Measurements from ENCODE around the gene PABPC3. TPM values are rescaled to one million over a fixed set of nuclear protein-coding genes. Genes with fewer than 3 reads are reported as not detected.
A peak's percentile ranks its signal among the peaks of the same experiment; 100 is the strongest.

The PABPC3 gene
- total RNA-seq, 8 experiments from 2014 or later: 0.07 to 0.76 (median 0.26) TPM

- WGBS, 10 experiments: 60 to 100% (median 100%) methylated on average over 1 to 2 of the region's 2 CpGs; no CpG with 5 or more reads in 1 of the 10 experiments
These were observed 15.2 kb upstream of the PABPC3 start for GRCh38 chr13:25080773-25081172.

GRCh38 chr13:25084096-25084495 lies 11.8 kb upstream of the PABPC3 start:
- no peak overlapping the region for H3K27ac ChIP-seq
- no peak overlapping the region for H3K4me3 ChIP-seq
- in situ Hi-C loops (cut with MboI; ENCODE audit: low pct_unique_long_range_greater_than_20kb in 2 of 9, low sequenced_read_pairs in 9 of 9, unreplicated experiment in 9 of 9): no loop called here
- WGBS, 10 experiments: 0 to 100% (median 70%) methylated on average over 1 of the region's 1 CpG; no CpG with 5 or more reads in 4 of the 10 experiments
- no peaks in the 10 kb centered on the region for H3K4me1 ChIP-seq (replicated peaks in 1 of 2)
- peak in 1 of 8 experiments; percentile 56 for ATAC-seq (replicated peaks in 6 of 8)

More at GRCh38 chr13:25080773-25081172, 15.2 kb upstream of the PABPC3 start:
- H3K4me1 ChIP-seq (replicated peaks in 1 of 2): no peaks in the 10 kb centered on the region
- no peak overlapping the region for H3K4me3 ChIP-seq
- in situ Hi-C loops (cut with MboI; ENCODE audit: low pct_unique_long_range_greater_than_20kb in 2 of 9, low sequenced_read_pairs in 9 of 9, unreplicated experiment in 9 of 9): no loop called here
- ATAC-seq (replicated peaks in 6 of 8): no peak
- no peak overlapping the region for H3K27ac ChIP-seq

- ATAC-seq (replicated peaks in 6 of 8): peak in 5 of 8 experiments; percentile 53 to 81 (median 71)
- WGBS, 10 experiments: 6 to 75% (median 43%) methylated on average over 3 to 6 of the region's 6 CpGs; no CpG with 5 or more reads in 2 of the 10 experiments
- Histone ChIP-seq H3K27ac (no peak overlapping the region), H3K4me3 (no peak overlapping the region), H3K4me1 (replicated peaks in 1 of 2) (no peaks in the 10 kb centered on the region)
- in situ Hi-C loops (cut with MboI; ENCODE audit: low pct_unique_long_range_greater_than_20kb in 2 of 9, low sequenced_read_pairs in 9 of 9, unreplicated experiment in 9 of 9): no loop called here
These were observed 10.7 kb upstream of the PABPC3 start for GRCh38 chr13:25085125-25085742.

GRCh38 chr13:25088562-25089221 lies 7.2 kb upstream of the PABPC3 start:
- ATAC-seq (replicated peaks in 6 of 8): no peak
- in situ Hi-C loops (cut with MboI; ENCODE audit: low pct_unique_long_range_greater_than_20kb in 2 of 9, low sequenced_read_pairs in 9 of 9, unreplicated experiment in 9 of 9): no loop called here
- 0 to 100% (median 50%) methylated on average over 1 to 9 of the region's 10 CpGs; no CpG with 5 or more reads in 1 of the 10 experiments for WGBS, 10 experiments
- Histone ChIP-seq H3K4me1 (replicated peaks in 1 of 2) (no peaks in the 10 kb centered on the region), H3K27ac (no peak overlapping the region), H3K4me3 (no peak overlapping the region)

- in situ Hi-C loops (cut with MboI; ENCODE audit: low pct_unique_long_range_greater_than_20kb in 2 of 9, low sequenced_read_pairs in 9 of 9, unreplicated experiment in 9 of 9): no loop called here
- WGBS, 10 experiments: 20 to 100% (median 83%) methylated on average over 1 to 7 of the region's 13 CpGs; no CpG with 5 or more reads in 3 of the 10 experiments
These were observed 1.5 kb downstream of the PABPC3 start for GRCh38 chr13:25097426-25097825.

GRCh38 chr13:25103711-25104110 lies 7.8 kb downstream of the PABPC3 start:
- no peak for ATAC-seq (replicated peaks in 6 of 8)
- no peaks in the 10 kb centered on the region for H3K4me1 ChIP-seq (replicated peaks in 1 of 2)
- 10 to 100% (median 87%) methylated on average over 1 to 2 of the region's 2 CpGs for WGBS, 10 experiments
- no peak overlapping the region for H3K27ac ChIP-seq
- in situ Hi-C loops (cut with MboI; ENCODE audit: low pct_unique_long_range_greater_than_20kb in 2 of 9, low sequenced_read_pairs in 9 of 9, unreplicated experiment in 9 of 9): loop anchor here in 1 of 9 experiments (25.0 kb wide), 1 partner anchor 91 kb away; no protein-coding TSS in a partner anchor
- no peak overlapping the region for H3K4me3 ChIP-seq

More at GRCh38 chr13:25097426-25097825, 1.5 kb downstream of the PABPC3 start:
- Histone ChIP-seq H3K27ac (no peak overlapping the region), H3K4me1 (replicated peaks in 1 of 2) (no peaks in the 10 kb centered on the region), H3K4me3 (no peak overlapping the region)
- no peak for ATAC-seq (replicated peaks in 6 of 8)

- in situ Hi-C loops (cut with MboI; ENCODE audit: low pct_unique_long_range_greater_than_20kb in 2 of 9, low sequenced_read_pairs in 9 of 9, unreplicated experiment in 9 of 9): loop anchor here in 1 of 9 experiments (25.0 kb wide), 1 partner anchor 97 kb away; no protein-coding TSS in a partner anchor
- no peak overlapping the region for H3K4me3 ChIP-seq
- no peak for ATAC-seq (replicated peaks in 6 of 8)
- no peaks in the 10 kb centered on the region for H3K4me1 ChIP-seq (replicated peaks in 1 of 2)
- H3K27ac ChIP-seq: no peak overlapping the region
- WGBS, 10 experiments: 7 to 94% (median 80%) methylated on average over 1 to 5 of the region's 5 CpGs
These were observed 13.4 kb downstream of the PABPC3 start for GRCh38 chr13:25109341-25109740.

- 0 to 83% (median 33%) methylated on average over 1 of the region's 1 CpG; no CpG with 5 or more reads in 7 of the 10 experiments for WGBS, 10 experiments
- Histone ChIP-seq H3K27ac (no peak overlapping the region), H3K4me1 (replicated peaks in 1 of 2) (no peaks in the 10 kb centered on the region), H3K4me3 (no peak overlapping the region)
- in situ Hi-C loops (cut with MboI; ENCODE audit: low pct_unique_long_range_greater_than_20kb in 2 of 9, low sequenced_read_pairs in 9 of 9, unreplicated experiment in 9 of 9): loop anchor here in 2 of 9 experiments (10.0 to 25.0 kb wide), 2 partner anchors 96 to 99 kb away; no protein-coding TSS in a partner anchor
- peak in 5 of 8 experiments; percentile 63 to 85 (median 78) for ATAC-seq (replicated peaks in 6 of 8)
These were observed 15.1 kb downstream of the PABPC3 start for GRCh38 chr13:25110956-25111584.

- in situ Hi-C loops (cut with MboI; ENCODE audit: low pct_unique_long_range_greater_than_20kb in 2 of 9, low sequenced_read_pairs in 9 of 9, unreplicated experiment in 9 of 9): loop anchor here in 2 of 9 experiments (10.0 to 25.0 kb wide), 2 partner anchors 97 to 99 kb away; no protein-coding TSS in a partner anchor
- Histone ChIP-seq H3K4me1 (replicated peaks in 1 of 2) (no peaks in the 10 kb centered on the region), H3K27ac (no peak overlapping the region), H3K4me3 (no peak overlapping the region)
- WGBS, 10 experiments: 0 to 84% (median 11%) methylated on average over 1 to 2 of the region's 2 CpGs; no CpG with 5 or more reads in 3 of the 10 experiments
- no peak for ATAC-seq (replicated peaks in 6 of 8)
These were observed 15.6 kb downstream of the PABPC3 start for GRCh38 chr13:25111585-25111956.

GRCh38 chr13:25112695-25113255 lies 16.8 kb downstream of the PABPC3 start:
- no peak overlapping the region for H3K4me3 ChIP-seq
- H3K4me1 ChIP-seq (replicated peaks in 1 of 2): no peaks in the 10 kb centered on the region
- no peak for ATAC-seq (replicated peaks in 6 of 8)
- H3K27ac ChIP-seq: no peak overlapping the region
- WGBS, 10 experiments: 10 to 100% (median 72%) methylated on average over 1 to 2 of the region's 3 CpGs; no CpG with 5 or more reads in 2 of the 10 experiments
- in situ Hi-C loops (cut with MboI; ENCODE audit: low pct_unique_long_range_greater_than_20kb in 2 of 9, low sequenced_read_pairs in 9 of 9, unreplicated experiment in 9 of 9): loop anchor here in 2 of 9 experiments (10.0 to 25.0 kb wide), 2 partner anchors 98 to 100 kb away; no protein-coding TSS in a partner anchor

- 0 to 50% (median 8%) methylated on average over 1 to 2 of the region's 3 CpGs; no CpG with 5 or more reads in 4 of the 10 experiments for WGBS, 10 experiments
- in situ Hi-C loops (cut with MboI; ENCODE audit: low pct_unique_long_range_greater_than_20kb in 2 of 9, low sequenced_read_pairs in 9 of 9, unreplicated experiment in 9 of 9): loop anchor here in 2 of 9 experiments (10.0 to 25.0 kb wide), 2 partner anchors 99 to 102 kb away; no protein-coding TSS in a partner anchor
- ATAC-seq (replicated peaks in 6 of 8): peak; percentile 92 to 99 (median 97)
- no peaks in the 10 kb centered on the region for H3K4me1 ChIP-seq (replicated peaks in 1 of 2)
- H3K27ac ChIP-seq: no peak overlapping the region
- H3K4me3 ChIP-seq: no peak overlapping the region
These were observed 18.3 kb downstream of the PABPC3 start for GRCh38 chr13:25114220-25114619.

GRCh38 chr13:25116044-25116443 lies 20.1 kb downstream of the PABPC3 start:
- Histone ChIP-seq H3K27ac (no peak overlapping the region), H3K4me3 (no peak overlapping the region), H3K4me1 (replicated peaks in 1 of 2) (no peaks in the 10 kb centered on the region)
- no peak for ATAC-seq (replicated peaks in 6 of 8)
- in situ Hi-C loops (cut with MboI; ENCODE audit: low pct_unique_long_range_greater_than_20kb in 2 of 9, low sequenced_read_pairs in 9 of 9, unreplicated experiment in 9 of 9): loop anchor here in 2 of 9 experiments (10.0 to 25.0 kb wide), 2 partner anchors 101 to 104 kb away; no protein-coding TSS in a partner anchor
- 40 to 100% (median 84%) methylated on average over 1 to 3 of the region's 3 CpGs for WGBS, 10 experiments
